Measurements from ENCODE around the gene UQCRHL. TPM values are rescaled to one million over a fixed set of nuclear protein-coding genes. Genes with fewer than 3 reads are reported as not detected.
A peak's percentile ranks its signal among the peaks of the same experiment; 100 is the strongest.

The UQCRHL gene
- total and polyA plus RNA-seq, 2 experiments from 2014 or later: 2.3 to 3.0 TPM

GRCh38 chr1:15804060-15804459 is 3.4 kb downstream of the UQCRHL start:
- H3K9me2 ChIP-seq (ENCODE audit: insufficient read depth): no peaks in the 10 kb centered on the region
- no peaks in the 10 kb centered on the region for H4K20me1 ChIP-seq (replicated peaks; ENCODE audit: insufficient read depth)
- H3K4me1 ChIP-seq (ENCODE audit: insufficient read depth): peaks cover 11% of the 10 kb centered on the region; the same call in 1 of the 2 replicates
- H3K36me3 ChIP-seq (ENCODE audit: insufficient read depth): no peaks in the 10 kb centered on the region
- H3K9me3 Mint-ChIP-seq: no peaks in the 10 kb centered on the region
- H3F3A ChIP-seq (replicated peaks; ENCODE audit: low read depth): 0 out of 2 replicates have a peak, but pooled peaks cover 2% of the 10 kb centered on the region
- no peak for ATAC-seq
- no peak for TF ChIP-seq STAT1 (IDR thresholded peaks at IDR 0.05; ENCODE audit: unreplicated experiment)
- no peak for TF ChIP-seq ETS1 (IDR thresholded peaks at IDR 0.05)
- no peak for TF ChIP-seq EZH2phosphoT487 (IDR thresholded peaks at IDR 0.05; ENCODE audit: unreplicated experiment)
- TF ChIP-seq EZH2 (IDR thresholded peaks at IDR 0.05; ENCODE audit: low read depth, unreplicated experiment): no peak
- no peak overlapping the region for H3K27ac Mint-ChIP-seq
- H3K4me3 Mint-ChIP-seq: no peak overlapping the region
- H3K36me3 Mint-ChIP-seq (ENCODE audit: low read depth): no peaks in the 10 kb centered on the region
- peaks cover 13% of the 10 kb centered on the region for H3K27me3 Mint-ChIP-seq (ENCODE audit: insufficient read depth, low read depth, poor library complexity)
- H3K27ac ChIP-seq (ENCODE audit: low read depth): no peak overlapping the region
- peaks cover 24% of the 10 kb centered on the region for H3K4me1 Mint-ChIP-seq
- H3K4me3 ChIP-seq: no peak overlapping the region
- no peak for DNase-seq (ENCODE audit: low spot score)
- H2AFZ ChIP-seq: no peak overlapping the region
- H3K27me3 ChIP-seq (ENCODE audit: insufficient read depth): no peaks in the 10 kb centered on the region
- no peaks in the 10 kb centered on the region for H3K79me2 ChIP-seq (replicated peaks; ENCODE audit: insufficient read depth)
- H3K4me2 ChIP-seq: no peak overlapping the region

GRCh38 chr1:15803380-15803779 is 4.1 kb downstream of the UQCRHL start:
- Histone ChIP-seq H2AFZ (no peak overlapping the region), H3K27me3 (ENCODE audit: insufficient read depth) (no peaks in the 10 kb centered on the region), H3F3A (replicated peaks; ENCODE audit: low read depth) (0 out of 2 replicates have a peak, but pooled peaks cover 2% of the 10 kb centered on the region), H3K79me2 (replicated peaks; ENCODE audit: insufficient read depth) (no peaks in the 10 kb centered on the region), H3K4me1 (ENCODE audit: insufficient read depth) (peaks cover 11% of the 10 kb centered on the region; the same call in 1 of the 2 replicates), H3K27ac (ENCODE audit: low read depth) (no peak overlapping the region), H3K4me3 (no peak overlapping the region), H3K36me3 (ENCODE audit: insufficient read depth) (no peaks in the 10 kb centered on the region), H4K20me1 (replicated peaks; ENCODE audit: insufficient read depth) (no peaks in the 10 kb centered on the region), H3K9me2 (ENCODE audit: insufficient read depth) (no peaks in the 10 kb centered on the region), H3K4me2 (no peak overlapping the region)
- Mint-ChIP-seq H3K9me3 (no peaks in the 10 kb centered on the region), H3K36me3 (ENCODE audit: low read depth) (no peaks in the 10 kb centered on the region), H3K27ac (no peak overlapping the region), H3K4me3 (no peak overlapping the region), H3K27me3 (ENCODE audit: insufficient read depth, low read depth, poor library complexity) (peaks cover 11% of the 10 kb centered on the region), H3K4me1 (peaks cover 19% of the 10 kb centered on the region)
- peak; percentile 68 for ATAC-seq
- DNase-seq (ENCODE audit: low spot score): peak; percentile 82
- TF ChIP-seq EZH2 (IDR thresholded peaks at IDR 0.05; ENCODE audit: low read depth, unreplicated experiment) (no peak), CTCF (conservative IDR thresholded peaks at IDR 0.05; ENCODE audit: low read depth in 2 of 2) (peak; percentile 72 to 76)

GRCh38 chr1:15802234-15802965 is 5.0 kb downstream of the UQCRHL start:
- peaks cover 11% of the 10 kb centered on the region for H3K27me3 Mint-ChIP-seq (ENCODE audit: insufficient read depth, low read depth, poor library complexity)
- H3K4me3 Mint-ChIP-seq: no peak overlapping the region
- Histone ChIP-seq H3F3A (replicated peaks; ENCODE audit: low read depth) (0 out of 2 replicates have a peak, but pooled peaks cover 2% of the 10 kb centered on the region), H3K4me3 (no peak overlapping the region), H3K4me1 (ENCODE audit: insufficient read depth) (peaks cover 11% of the 10 kb centered on the region; the same call in 1 of the 2 replicates), H3K27ac (ENCODE audit: low read depth) (no peak overlapping the region), H3K79me2 (replicated peaks; ENCODE audit: insufficient read depth) (no peaks in the 10 kb centered on the region), H3K36me3 (ENCODE audit: insufficient read depth) (no peaks in the 10 kb centered on the region), H3K9me2 (ENCODE audit: insufficient read depth) (no peaks in the 10 kb centered on the region), H3K4me2 (no peak overlapping the region), H3K27me3 (ENCODE audit: insufficient read depth) (no peaks in the 10 kb centered on the region), H4K20me1 (replicated peaks; ENCODE audit: insufficient read depth) (no peaks in the 10 kb centered on the region), H2AFZ (no peak overlapping the region)
- H3K9me3 Mint-ChIP-seq: no peaks in the 10 kb centered on the region
- no peak for ATAC-seq
- no peak for DNase-seq (ENCODE audit: low spot score)
- peaks cover 19% of the 10 kb centered on the region for H3K4me1 Mint-ChIP-seq
- no peaks in the 10 kb centered on the region for H3K36me3 Mint-ChIP-seq (ENCODE audit: low read depth)
- no peak overlapping the region for H3K27ac Mint-ChIP-seq
- TF ChIP-seq NANOG (IDR thresholded peaks at IDR 0.05; ENCODE audit: borderline replicate concordance) (no peak), JUNB (IDR thresholded peaks at IDR 0.05; ENCODE audit: unreplicated experiment) (no peak), EZH2phosphoT487 (IDR thresholded peaks at IDR 0.05; ENCODE audit: unreplicated experiment) (no peak), ETS1 (IDR thresholded peaks at IDR 0.05) (no peak), POLR2AphosphoS5 (IDR thresholded peaks at IDR 0.05; ENCODE audit: low read depth) (no peak)
